D721Med (cell line): Measurements from ENCODE around the gene CBY2.
"Not testable (repeated sequence)": the region's sequence is repeated elsewhere in the genome, so short reads cannot be mapped to it uniquely, and the experiment has no call there.

Experiments
- DNase-seq: peaks from one replicate; pipeline ENCODE4 v3.0.0; 2011; ENCODE audit warnings: low spot score; ENCODE audit not compliant: insufficient read length
- FAIRE-seq: peaks from 2 replicates; lab custom pipeline; 2011; peaks lifted over from hg19 to GRCh38; lab: Jason Lieb, UNC
- TF ChIP-seq, protein P1 (sequence below): IDR thresholded peaks from 2 replicates; pipeline ENCODE4 v1.5.1; 2012; ENCODE audit warnings: mild to moderate bottlenecking, control low read depth; ENCODE audit not compliant: insufficient read depth; ENCODE audit errors: missing control alignments

The CBY2 gene

GRCh38 chr13:45752510-45752909, 50.4 kb downstream of the CBY2 start:
- FAIRE-seq = no peak
- DNase-seq = no peak
- TF ChIP-seq, protein P1, sequence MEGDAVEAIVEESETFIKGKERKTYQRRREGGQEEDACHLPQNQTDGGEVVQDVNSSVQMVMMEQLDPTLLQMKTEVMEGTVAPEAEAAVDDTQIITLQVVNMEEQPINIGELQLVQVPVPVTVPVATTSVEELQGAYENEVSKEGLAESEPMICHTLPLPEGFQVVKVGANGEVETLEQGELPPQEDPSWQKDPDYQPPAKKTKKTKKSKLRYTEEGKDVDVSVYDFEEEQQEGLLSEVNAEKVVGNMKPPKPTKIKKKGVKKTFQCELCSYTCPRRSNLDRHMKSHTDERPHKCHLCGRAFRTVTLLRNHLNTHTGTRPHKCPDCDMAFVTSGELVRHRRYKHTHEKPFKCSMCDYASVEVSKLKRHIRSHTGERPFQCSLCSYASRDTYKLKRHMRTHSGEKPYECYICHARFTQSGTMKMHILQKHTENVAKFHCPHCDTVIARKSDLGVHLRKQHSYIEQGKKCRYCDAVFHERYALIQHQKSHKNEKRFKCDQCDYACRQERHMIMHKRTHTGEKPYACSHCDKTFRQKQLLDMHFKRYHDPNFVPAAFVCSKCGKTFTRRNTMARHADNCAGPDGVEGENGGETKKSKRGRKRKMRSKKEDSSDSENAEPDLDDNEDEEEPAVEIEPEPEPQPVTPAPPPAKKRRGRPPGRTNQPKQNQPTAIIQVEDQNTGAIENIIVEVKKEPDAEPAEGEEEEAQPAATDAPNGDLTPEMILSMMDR = no peak

DNA sequence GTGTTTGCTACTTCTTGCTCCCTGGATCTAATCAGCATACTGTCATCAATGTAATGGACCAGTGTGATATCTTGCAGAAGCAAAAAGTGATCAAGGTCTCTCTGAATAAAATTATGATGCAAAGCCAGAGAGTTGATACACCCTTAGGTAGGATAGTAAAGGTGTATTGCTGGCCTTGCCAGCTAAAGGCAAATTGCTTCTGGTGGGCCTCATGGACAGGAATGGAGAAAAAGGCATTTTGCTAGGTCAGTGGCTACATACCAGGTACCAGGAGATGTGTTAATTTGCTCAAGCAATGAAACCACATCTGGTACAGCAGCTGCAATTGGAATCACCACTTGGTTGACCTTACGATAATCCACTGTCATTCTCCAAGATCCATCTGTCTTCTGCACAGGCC, 54.4 kb downstream of the CBY2 start:
- DNase-seq, FAIRE-seq: not testable (repeated sequence)

- not testable (repeated sequence) for DNase-seq
These were observed 55.5 kb downstream of the CBY2 start for GRCh38 chr13:45757589-45757988.

DNA sequence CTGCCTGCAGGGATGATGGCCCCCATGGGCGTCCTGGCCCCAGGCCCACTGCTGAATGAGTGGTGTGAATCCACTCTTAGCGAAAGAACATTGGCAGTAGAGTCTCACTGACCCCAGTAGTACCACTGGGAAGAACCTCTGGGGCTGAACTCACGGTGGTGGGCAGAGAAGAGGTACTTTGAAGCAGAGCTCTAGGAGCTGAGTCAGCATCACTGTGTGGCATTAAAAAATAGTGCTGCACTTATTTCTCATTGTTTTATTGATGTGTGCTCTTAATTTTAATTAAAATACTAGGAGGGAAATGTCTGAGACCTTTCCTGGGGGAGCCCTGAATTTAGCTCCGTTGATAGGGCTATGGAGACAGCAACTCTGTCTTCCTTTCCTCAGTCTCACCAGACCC, 61.3 kb downstream of the CBY2 start:
- FAIRE-seq (no peak), DNase-seq (no peak)
- TF ChIP-seq, protein P1 = no peak

More at GRCh38 chr13:45757589-45757988, 55.5 kb downstream of the CBY2 start:
- FAIRE-seq = not testable (repeated sequence)
